Gastroesophageal sphincter (tissue), 4 donors: ENCODE data around the gene TAS2R4. TPM values are rescaled to one million over a fixed set of nuclear protein-coding genes. Genes with fewer than 3 reads are reported as not detected.

Source experiments
- small RNA-seq, 4 donors: library from RNA; depleted of rRNA; stranded (forward); fragments of <200 nt; gene quantifications; one replicate each; pipeline ENCODE3, GENCODE V24; 2016
- total RNA-seq, 4 donors: library from RNA; depleted of rRNA; stranded (reverse); fragments of >200 nt; gene quantifications; one replicate each; pipeline ENCODE4 v1.1.0, GENCODE V29; 2016

Gene TAS2R4
- total RNA-seq, 4 donors from 2014 or later = 0.15 to 2.8 (median 0.52) TPM

Small RNA genes within 50 kb of the gene (small RNA-seq; reads per million reads assigned to genes)
- gene RNU1-82P = 0 reads per million in 4 donors

Other genes with a start within 250 kb of the TAS2R4 start
- 10 to 100 TPM; 21.0 to 30.8 (median 25.5) TPM for gene AGK, start 225.3 kb upstream of the TAS2R4 start, total RNA-seq
- 10 to 100 TPM; 17.1 to 21.9 (median 19.9) TPM for gene DENND11, start 74.5 kb upstream of the TAS2R4 start, total RNA-seq
- gene WEE2, start 68.3 kb upstream of the TAS2R4 start, total RNA-seq = not detected
- 100 to 1,000 TPM; 125 to 138 (median 131) TPM for gene SSBP1, start 38.3 kb upstream of the TAS2R4 start, total RNA-seq
- gene TAS2R3, start 12.6 kb upstream of the TAS2R4 start, total RNA-seq = 1 to 10 TPM in 2 of 4 donors, under 1 TPM in 1, not detected in 1; 0.62 to 4.2 (median 1.5) TPM
- 1 to 10 TPM in 2 of 4 donors, under 1 TPM in 2; 0.27 to 4.7 (median 0.91) TPM for gene TAS2R5, start 13.5 kb downstream of the TAS2R4 start, total RNA-seq
- gene PRSS37, start 64.8 kb downstream of the TAS2R4 start, total RNA-seq = not detected
- gene OR9A4, start 139.7 kb downstream of the TAS2R4 start, total RNA-seq = not detected
- under 1 TPM in 3 of 4 donors, not detected in 1; 0.12 to 0.15 (median 0.13) TPM for gene CLEC5A, start 170.3 kb downstream of the TAS2R4 start, total RNA-seq
- gene TAS2R38, start 197.1 kb downstream of the TAS2R4 start, total RNA-seq = not detected
- 1 to 10 TPM in 1 of 4 donors, under 1 TPM in 2, not detected in 1; 0.04 to 1.3 (median 0.10) TPM for gene MGAM, start 219.2 kb downstream of the TAS2R4 start, total RNA-seq